Neural cell (in vitro differentiated cells): Measurements from ENCODE around the gene ELK3. TPM values are rescaled to one million over a fixed set of nuclear protein-coding genes. Genes with fewer than 3 reads are reported as not detected.

Source experiments
- H2AFZ ChIP-seq: fragments of 200-600, 300-800 bp; sonication (generic), shearing (Covaris generic); 2 replicates; pipeline ENCODE4 v1.6.0; 2014; ENCODE audit warnings: low read depth, mild to moderate bottlenecking, antibody characterized with exemption, low read length, moderate library complexity
- H3F3A ChIP-seq: fragments of 200-600 bp; shearing (Covaris generic); 2 replicates; pipeline ENCODE4 v1.6.1; 2016; ENCODE audit warnings: mild to moderate bottlenecking, moderate library complexity, mixed read lengths, antibody characterized with exemption, low read length; ENCODE audit not compliant: insufficient read depth, poor library complexity, severe bottlenecking
- H3K27ac ChIP-seq: fragments of 200-600, 300-800 bp; sonication (generic), shearing (Covaris generic); 2 replicates; pipeline ENCODE4 v1.5.1; 2014; ENCODE audit warnings: mild to moderate bottlenecking, low read length, moderate library complexity
- H3K27me3 ChIP-seq: fragments of 300-800, 200-600 bp; sonication (generic), shearing (Covaris generic); 2 replicates; pipeline ENCODE4 v1.6.0; 2014; ENCODE audit warnings: mild to moderate bottlenecking, low read depth, low read length, moderate library complexity; ENCODE audit not compliant: insufficient read depth
- H3K36me3 ChIP-seq: fragments of 300-800, 200-600 bp; sonication (generic), shearing (Covaris generic); 2 replicates; pipeline ENCODE4 v1.5.1; 2014; ENCODE audit warnings: mild to moderate bottlenecking, antibody characterized with exemption, low read length, moderate library complexity; ENCODE audit not compliant: insufficient read depth
- H3K4me2 ChIP-seq: fragments of 300-800, 200-600 bp; sonication (generic), shearing (Covaris generic); 2 replicates; pipeline ENCODE4 v1.6.0; 2014; ENCODE audit warnings: mild to moderate bottlenecking, low read length
- H3K4me3 ChIP-seq: fragments of 300-800, 200-600 bp; sonication (generic), shearing (Covaris generic); 2 replicates; pipeline ENCODE4 v1.5.1; 2014; ENCODE audit warnings: mild to moderate bottlenecking, low read length, moderate library complexity
- H3K79me2 ChIP-seq: fragments of 200-600 bp; shearing (Covaris generic); replicated peaks from 2 replicates; pipeline ENCODE4 v1.6.0; 2014; ENCODE audit warnings: mild to moderate bottlenecking, low read length, moderate library complexity; ENCODE audit not compliant: insufficient read depth
- H3K9ac ChIP-seq: fragments of 300-800, 200-600 bp; sonication (generic), shearing (Covaris generic); 2 replicates; pipeline ENCODE4 v1.6.1; 2016; ENCODE audit warnings: mild to moderate bottlenecking, low read length, mixed read lengths
- H3K9me2 ChIP-seq: fragments of 200-600 bp; shearing (Covaris generic); 2 replicates; pipeline ENCODE4 v1.6.1; 2016; ENCODE audit warnings: mild to moderate bottlenecking, low read length, mixed read lengths; ENCODE audit not compliant: insufficient read depth
- H3K9me3 ChIP-seq: fragments of 200-600, 300-800 bp; sonication (generic), shearing (Covaris generic); 2 replicates; pipeline ENCODE4 v1.6.1; 2016; ENCODE audit warnings: mild to moderate bottlenecking, mixed run types, low read length, moderate library complexity, mixed read lengths
- H4K20me1 ChIP-seq: fragments of 200-600 bp; shearing (Covaris generic); 2 replicates; pipeline ENCODE4 v1.6.1; 2016; ENCODE audit warnings: mild to moderate bottlenecking, mixed run types; ENCODE audit not compliant: insufficient read depth
- CTCF ChIP-seq: fragments of 450-650 bp; IDR thresholded peaks from 2 replicates; pipeline ENCODE4 v1.5.1; 2014; ENCODE audit warnings: antibody characterized with exemption, mild to moderate bottlenecking, moderate library complexity; ENCODE audit not compliant: poor library complexity, severe bottlenecking
- EP300 ChIP-seq: fragments of 450-650 bp; conservative IDR thresholded peaks from 2 replicates; pipeline ENCODE4 v1.6.1; 2014; ENCODE audit warnings: antibody characterized with exemption, mild to moderate bottlenecking, moderate library complexity; ENCODE audit not compliant: poor library complexity, severe bottlenecking
- EZH2 ChIP-seq: fragments of 200-600, 300-800 bp; shearing (Covaris generic), sonication (generic); IDR thresholded peaks from 2 replicates; pipeline ENCODE4 v1.6.1; 2014; ENCODE audit warnings: antibody characterized with exemption, low read length, borderline replicate concordance, mild to moderate bottlenecking; ENCODE audit not compliant: insufficient read depth, poor library complexity, severe bottlenecking
- MXI1 ChIP-seq: fragments of 450-650 bp; conservative IDR thresholded peaks from 2 replicates; pipeline ENCODE4 v1.6.1; 2014; ENCODE audit warnings: antibody characterized with exemption, mild to moderate bottlenecking; ENCODE audit not compliant: poor library complexity, severe bottlenecking
- POLR2AphosphoS5 ChIP-seq: IDR thresholded peaks from 2 replicates; pipeline ENCODE4 v1.6.1; 2012
- RAD21 ChIP-seq: fragments of 450-650 bp; conservative IDR thresholded peaks from 2 replicates; pipeline ENCODE4 v1.6.1; 2014; ENCODE audit warnings: antibody characterized with exemption, mild to moderate bottlenecking, moderate library complexity
- REST ChIP-seq: IDR thresholded peaks from 2 replicates; pipeline ENCODE4 v1.6.1; 2012; ENCODE audit warnings: borderline replicate concordance
- SMC3 ChIP-seq: fragments of 450-650 bp; conservative IDR thresholded peaks from 2 replicates; pipeline ENCODE4 v1.6.1; 2014; ENCODE audit warnings: antibody characterized with exemption, mild to moderate bottlenecking, moderate library complexity; ENCODE audit not compliant: poor library complexity
- TAF1 ChIP-seq: IDR thresholded peaks from 2 replicates; pipeline ENCODE4 v1.6.1; 2012; ENCODE audit warnings: low read depth
- polyA plus RNA-seq: library from polyadenylated mRNA; depleted of rRNA; stranded (reverse); fragments of >200 nt; gene quantifications from 2 replicates; pipeline ENCODE4 v1.2.3, GENCODE V29; 2014

ELK3 gene
- polyA plus RNA-seq, 1 donor from 2014 or later = 0.10 TPM

GRCh38 chr12:96239711-96240635 lies 45.8 kb downstream of the ELK3 start:
- H4K20me1 ChIP-seq = no peaks in the 10 kb centered on the region

More at GRCh38 chr12:96239711-96240635, 45.8 kb downstream of the ELK3 start:
- Histone ChIP-seq H3F3A (no peaks in the 10 kb centered on the region), H3K9me2 (no peaks in the 10 kb centered on the region), H3K27me3 (no peaks in the 10 kb centered on the region), H3K9me3 (no peaks in the 10 kb centered on the region), H3K4me2 (no peak overlapping the region), H3K36me3 (no peaks in the 10 kb centered on the region), H3K4me3 (no peak overlapping the region), H2AFZ (no peak overlapping the region), H3K27ac (no peak overlapping the region), H3K9ac (no peak overlapping the region), H3K79me2 (no peaks in the 10 kb centered on the region)
- TF ChIP-seq REST (no peak), POLR2AphosphoS5 (no peak), RAD21 (no peak), CTCF (no peak), EP300 (no peak), EZH2 (no peak), TAF1 (no peak), SMC3 (no peak), MXI1 (no peak)
